ENCODE data around the gene OR4A16. TPM values are rescaled to one million over a fixed set of nuclear protein-coding genes. Genes with fewer than 3 reads are reported as not detected.

The OR4A16 gene, protein sequence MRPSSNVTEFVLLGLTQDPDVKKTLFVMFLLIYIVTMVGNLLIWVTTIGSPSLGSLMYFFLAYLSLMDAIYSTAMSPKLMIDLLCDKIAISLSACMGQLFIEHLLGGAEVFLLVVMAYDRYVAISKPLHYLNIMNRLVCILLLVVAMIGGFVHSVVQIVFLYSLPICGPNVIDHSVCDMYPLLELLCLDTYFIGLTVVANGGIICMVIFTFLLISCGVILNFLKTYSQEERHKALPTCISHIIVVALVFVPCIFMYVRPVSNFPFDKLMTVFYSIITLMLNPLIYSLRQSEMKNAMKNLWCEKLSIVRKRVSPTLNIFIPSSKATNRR
- polyA plus RNA-seq, result not detected

DNA sequence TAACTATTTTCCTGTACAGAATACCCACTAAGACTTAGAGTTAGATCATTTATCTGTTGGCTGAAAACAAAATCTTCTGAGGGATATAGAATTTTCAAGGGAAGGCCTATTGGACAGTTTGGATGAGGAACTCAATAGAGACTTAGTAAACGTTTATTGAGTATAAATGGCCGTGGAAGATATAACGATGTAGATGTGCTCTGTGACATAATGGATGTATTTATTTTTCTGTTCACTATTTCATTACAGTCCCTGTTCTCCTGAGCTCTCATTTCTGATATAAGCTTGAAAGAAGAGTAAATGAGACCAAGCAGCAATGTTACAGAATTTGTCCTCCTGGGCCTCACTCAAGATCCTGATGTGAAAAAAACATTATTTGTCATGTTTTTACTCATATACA, at the start of gene OR4A16:
OR4A16 (plus strand) TSS at position 301 of the 400 bp plus-strand sequence; CDS start at position 301, 0 bp downstream.
- DNase-seq, result no peak
- Mint-ChIP-seq H3K36me3 (no peaks in the 10 kb centered on the region), H3K27ac (no peak within 1 kb of the TSS), H3K4me3 (no peak within 1 kb of the TSS), H3K4me1 (no peaks in the 10 kb centered on the region), H3K9me3 (peaks cover 13 to 48% (median 39%) of the 10 kb centered on the region in 6 donors), H3K27me3 (ENCODE audit: low read depth in 3 of 3) (no peaks in the 10 kb centered on the region)

DNA sequence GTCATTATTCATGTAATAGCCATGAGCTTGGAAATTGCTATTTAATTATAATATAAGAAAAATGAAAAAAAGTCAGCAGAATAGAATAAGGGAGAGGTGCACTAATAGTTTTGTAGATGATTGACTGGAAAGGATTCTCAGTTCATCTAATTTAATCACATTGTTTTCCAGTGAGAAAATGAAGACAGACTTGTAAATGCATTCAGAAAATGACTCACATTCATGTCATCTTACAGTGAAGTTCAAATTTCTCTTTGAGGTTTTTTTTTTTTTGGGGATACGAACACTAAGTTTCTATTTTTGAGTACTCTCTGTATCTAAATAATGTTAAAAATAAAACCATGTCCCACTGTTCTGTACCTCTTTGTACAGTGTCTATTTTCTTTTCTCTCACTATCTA, 18.5 kb upstream of the OR4A16 start:
- peaks cover 0 to 2% (median 0%) of the 10 kb centered on the region in 3 donors for H3K27me3 Mint-ChIP-seq (ENCODE audit: low read depth in 3 of 3)
- no peaks in the 10 kb centered on the region for H3K36me3 Mint-ChIP-seq
- H3K9me3 Mint-ChIP-seq, result peaks cover 4 to 56% (median 34%) of the 10 kb centered on the region in 6 donors
- H3K4me1 Mint-ChIP-seq, result no peaks in the 10 kb centered on the region
- H3K4me3 Mint-ChIP-seq, result no peak overlapping the region
- H3K27ac Mint-ChIP-seq, result no peak overlapping the region
- DNase-seq, result no peak

DNA sequence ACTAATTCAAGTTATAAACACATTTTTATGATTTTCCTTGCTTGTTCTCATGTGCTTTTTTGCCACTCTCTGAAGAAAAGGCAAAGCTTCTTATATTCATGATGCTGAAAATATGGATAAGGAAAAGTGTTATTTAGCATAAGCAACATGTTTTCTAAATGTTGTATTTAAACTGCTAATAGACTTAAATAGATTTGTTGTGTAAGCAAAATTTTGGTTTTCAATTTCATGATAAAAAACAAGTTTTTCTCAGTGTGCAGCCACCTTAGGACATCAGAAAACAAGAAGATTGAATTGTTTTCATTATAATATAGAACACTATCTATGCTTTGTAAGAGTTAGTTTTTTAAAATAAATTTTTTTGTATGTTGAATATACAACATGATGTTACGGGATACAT, 2.3 kb downstream of the OR4A16 start:
- Mint-ChIP-seq H3K27ac (no peak overlapping the region), H3K4me1 (no peaks in the 10 kb centered on the region), H3K9me3 (peaks cover 16 to 51% (median 38%) of the 10 kb centered on the region in 6 donors), H3K4me3 (no peak overlapping the region), H3K27me3 (ENCODE audit: low read depth in 3 of 3) (no peaks in the 10 kb centered on the region), H3K36me3 (no peaks in the 10 kb centered on the region)
- DNase-seq, result no peak

DNA sequence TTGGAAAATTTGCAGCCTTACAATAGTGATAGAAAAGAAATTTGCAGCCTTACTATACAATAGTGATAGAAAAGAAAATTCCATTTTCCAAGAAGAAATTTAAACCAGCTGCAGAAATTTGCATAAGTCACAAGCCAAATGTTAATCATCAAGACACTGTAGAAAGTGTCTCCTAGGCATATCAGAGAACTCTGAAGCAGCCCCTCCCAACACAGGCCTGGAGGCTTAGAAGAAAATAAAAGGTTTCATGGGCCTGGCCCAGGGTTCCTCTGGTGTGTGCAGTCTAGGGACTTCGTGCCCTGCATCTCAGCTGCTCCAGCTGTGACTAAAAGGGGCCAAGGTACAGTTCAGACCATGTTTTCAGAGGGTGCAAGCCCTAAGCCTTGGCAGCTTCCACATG, 6.0 kb downstream of the OR4A16 start:
- no peak for DNase-seq
- Mint-ChIP-seq H3K27me3 (ENCODE audit: low read depth in 3 of 3) (no peaks in the 10 kb centered on the region), H3K4me1 (no peaks in the 10 kb centered on the region), H3K4me3 (no peak overlapping the region), H3K9me3 (peaks cover 3 to 52% (median 30%) of the 10 kb centered on the region in 6 donors), H3K36me3 (no peaks in the 10 kb centered on the region), H3K27ac (no peak overlapping the region)

DNA sequence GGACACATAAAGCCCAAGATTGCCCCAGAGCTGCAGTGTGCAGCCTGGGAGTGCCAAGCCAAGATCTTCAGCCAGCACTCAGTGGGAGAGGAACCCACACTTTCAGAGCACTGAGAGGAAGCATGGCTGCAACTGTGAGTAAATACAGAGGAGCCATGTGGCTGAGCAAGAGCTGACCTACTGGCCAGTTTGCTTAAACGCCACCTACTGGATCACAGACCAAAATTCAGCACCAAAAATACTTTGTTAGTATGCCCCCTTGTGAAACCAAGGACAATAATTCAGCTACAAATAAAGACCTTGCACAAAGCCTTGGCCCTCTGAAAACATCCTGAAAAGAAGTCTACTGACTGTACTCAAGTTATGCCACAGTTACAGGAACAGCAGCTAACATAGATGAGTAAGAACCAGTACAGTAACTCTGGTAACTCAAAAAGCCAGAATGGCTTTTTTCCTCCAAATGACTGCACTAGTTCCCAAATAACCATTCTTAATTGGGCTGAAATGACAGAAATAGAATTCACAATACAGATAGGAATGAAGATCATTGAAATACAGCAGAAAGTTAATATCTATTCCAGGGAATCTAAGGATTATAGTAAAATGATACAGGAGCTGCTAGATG, 14.7 kb downstream of the OR4A16 start:
- no peak overlapping the region for H3K4me3 Mint-ChIP-seq
- no peak for DNase-seq
- no peak overlapping the region for H3K27ac Mint-ChIP-seq
- H3K36me3 Mint-ChIP-seq, result no peaks in the 10 kb centered on the region
- H3K9me3 Mint-ChIP-seq, result peaks cover 7 to 70% (median 48%) of the 10 kb centered on the region in 6 donors
- H3K27me3 Mint-ChIP-seq (ENCODE audit: low read depth in 3 of 3), result no peaks in the 10 kb centered on the region
- no peaks in the 10 kb centered on the region for H3K4me1 Mint-ChIP-seq

DNA sequence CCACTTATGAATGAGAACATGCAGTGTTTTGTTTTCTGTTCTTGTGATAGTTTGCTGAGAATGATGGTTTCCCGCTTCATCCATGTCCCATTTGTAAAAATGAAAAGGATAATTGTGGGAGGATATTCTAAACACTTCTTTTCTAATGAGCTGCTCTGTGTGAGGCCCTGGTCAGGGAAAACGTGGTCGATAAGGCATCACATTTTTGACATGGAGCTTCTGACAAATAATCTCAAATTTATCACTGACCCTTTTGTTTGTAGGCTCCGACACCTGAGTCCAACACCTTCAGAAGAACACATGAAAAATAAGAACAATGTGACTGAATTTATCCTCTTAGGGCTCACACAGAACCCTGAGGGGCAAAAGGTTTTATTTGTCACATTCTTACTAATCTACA, 24.7 kb downstream of the OR4A16 start, which contains the start of gene OR4A15:
OR4A15 (plus strand) TSS at position 301 of the 400 bp plus-strand sequence; CDS start at position 301, 0 bp downstream.
- DNase-seq, result no peak
- H3K4me3 Mint-ChIP-seq, result peak within 1 kb of the TSS in 1 of 5 donors; percentile 24
- no peaks in the 10 kb centered on the region for H3K4me1 Mint-ChIP-seq
- H3K27ac Mint-ChIP-seq, result no peak within 1 kb of the TSS
- no peaks in the 10 kb centered on the region for H3K36me3 Mint-ChIP-seq
- H3K9me3 Mint-ChIP-seq, result peaks cover 12 to 70% (median 51%) of the 10 kb centered on the region in 6 donors
- no peaks in the 10 kb centered on the region for H3K27me3 Mint-ChIP-seq (ENCODE audit: low read depth in 3 of 3)

Other genes with a start within 250 kb of the OR4A16 start
- gene TRIM48, start 81.0 kb upstream of the OR4A16 start, polyA plus RNA-seq, result not detected
- not detected for gene OR4A15, start 24.8 kb downstream of the OR4A16 start, polyA plus RNA-seq
- not detected for gene OR4C15, start 211.3 kb downstream of the OR4A16 start, polyA plus RNA-seq
- gene OR4C16, start 228.9 kb downstream of the OR4A16 start, polyA plus RNA-seq, result not detected

Measured in immature natural killer cell (primary cell).